Measurements from ENCODE around the gene TSGA10IP.

TSGA10IP gene

DNA sequence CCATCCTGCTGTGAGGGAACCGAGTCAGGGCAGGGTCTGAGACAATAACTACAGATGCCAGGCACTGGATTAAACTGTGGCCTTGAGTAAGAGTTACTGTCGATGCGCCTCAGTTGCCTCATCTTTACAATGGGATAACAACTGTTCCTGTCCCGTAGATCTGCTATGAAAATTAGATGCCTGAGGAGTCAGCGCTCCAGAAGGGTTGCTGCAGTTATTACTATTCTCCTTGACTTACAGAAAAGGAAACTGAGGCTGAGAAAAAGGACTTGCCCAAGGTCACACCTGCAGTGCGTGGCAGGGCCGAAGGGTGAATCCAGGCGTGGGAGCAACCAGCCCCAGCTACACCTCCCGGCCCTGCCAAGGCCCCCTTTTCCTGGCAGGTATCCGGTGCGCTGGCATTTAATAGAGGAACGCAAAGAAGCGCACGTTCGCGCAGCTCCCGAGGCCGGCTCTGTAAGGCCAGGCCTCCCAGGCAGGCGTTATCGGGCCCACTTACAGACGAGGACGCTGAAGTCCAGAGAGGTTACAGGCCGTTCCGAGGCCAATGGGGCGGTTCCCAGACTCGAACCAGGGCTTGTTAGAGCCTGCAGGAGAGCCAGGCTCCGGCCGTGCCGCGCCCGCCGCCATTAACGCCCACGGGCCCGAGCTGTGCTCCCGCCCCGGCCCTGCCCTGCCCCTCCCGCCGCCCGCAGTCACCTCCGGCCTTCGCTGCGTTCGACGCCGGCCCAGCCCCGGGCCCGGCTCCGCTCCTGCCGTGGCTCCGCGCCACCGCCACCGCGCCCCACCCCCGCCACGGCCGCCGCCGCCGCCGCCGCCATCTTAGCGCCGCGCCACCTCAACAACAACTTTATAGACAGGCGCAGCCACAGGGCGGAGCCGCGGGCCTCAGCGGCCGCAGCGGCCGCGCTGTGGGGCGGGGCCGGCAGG is 26.8 kb upstream of the TSGA10IP start, which contains the start of gene C11orf68:
Gene C11orf68, minus strand, starts transcription at position 852 of the 930 bp plus-strand sequence. Its CDS starts 31 bp downstream, at position 821.
- DNase-seq, result no peak

DNA sequence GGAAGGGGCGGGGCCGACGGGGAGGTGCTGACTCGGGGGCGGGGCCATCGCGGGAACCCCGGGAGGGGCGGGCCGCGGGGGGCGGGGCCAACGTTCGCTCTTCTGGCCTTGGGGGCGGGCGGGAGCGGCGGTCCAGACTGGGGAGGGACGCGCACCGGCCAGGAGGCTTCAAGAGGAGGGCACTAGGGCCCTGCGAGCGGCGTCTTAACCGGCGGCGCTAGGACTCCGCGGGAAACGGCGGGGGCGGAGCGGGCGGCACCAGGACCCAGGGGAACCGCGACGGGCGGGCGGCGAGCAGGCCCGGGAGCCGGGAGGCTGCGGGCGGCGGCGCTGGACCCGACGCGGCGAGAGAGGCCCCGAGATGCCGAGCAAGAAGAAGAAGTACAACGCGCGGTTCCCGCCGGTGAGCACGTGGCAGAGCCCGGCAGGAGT is 26.1 kb upstream of the TSGA10IP start, which contains the start of gene DRAP1:
Gene DRAP1, plus strand, starts transcription at position 286 of the 432 bp plus-strand sequence. Its CDS starts 76 bp downstream, at position 362.
- DNase-seq, result peak; percentile 90 to 95

DNA sequence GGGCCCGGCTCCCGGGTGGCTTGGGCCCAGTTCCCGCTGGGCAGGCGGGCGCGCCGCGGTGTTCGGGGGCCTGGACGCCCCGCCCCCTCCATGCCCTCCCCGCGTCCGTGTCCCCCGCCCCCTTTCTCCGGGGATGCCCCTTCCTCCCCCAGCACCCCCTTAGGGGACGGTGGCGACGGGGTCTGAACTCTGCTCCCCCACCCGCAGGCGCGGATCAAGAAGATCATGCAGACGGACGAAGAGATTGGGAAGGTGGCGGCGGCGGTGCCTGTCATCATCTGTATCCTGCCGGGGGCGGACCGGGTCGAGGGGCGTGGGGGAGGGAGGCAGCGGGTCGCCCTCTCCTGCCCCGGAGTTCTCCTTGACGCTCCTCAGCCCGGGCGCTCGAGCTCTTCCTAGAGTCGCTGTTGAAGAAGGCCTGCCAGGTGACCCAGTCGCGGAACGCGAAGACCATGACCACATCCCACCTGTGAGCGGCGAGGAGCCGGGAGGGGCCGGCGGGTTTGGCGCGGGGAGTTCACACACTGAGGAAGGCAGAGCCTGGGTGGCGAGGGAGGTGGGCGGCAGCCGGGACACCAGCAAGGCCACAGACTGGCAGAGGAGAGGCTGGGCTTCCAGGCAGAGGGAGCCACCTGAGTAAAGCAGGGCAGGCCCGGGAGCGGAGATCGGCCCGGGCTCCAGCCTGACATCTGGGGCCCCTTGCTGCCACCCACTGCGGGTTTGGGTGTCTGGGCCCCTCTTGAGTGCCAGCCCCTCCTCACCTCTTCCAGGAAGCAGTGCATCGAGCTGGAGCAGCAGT is 25.5 kb upstream of the TSGA10IP start:
- no peak for DNase-seq

GRCh38 chr11:65920372-65920802 is 24.9 kb upstream of the TSGA10IP start:
- DNase-seq, result no peak

GRCh38 chr11:65921033-65921555 is 24.2 kb upstream of the TSGA10IP start:
- DNase-seq, result no peak

DNA sequence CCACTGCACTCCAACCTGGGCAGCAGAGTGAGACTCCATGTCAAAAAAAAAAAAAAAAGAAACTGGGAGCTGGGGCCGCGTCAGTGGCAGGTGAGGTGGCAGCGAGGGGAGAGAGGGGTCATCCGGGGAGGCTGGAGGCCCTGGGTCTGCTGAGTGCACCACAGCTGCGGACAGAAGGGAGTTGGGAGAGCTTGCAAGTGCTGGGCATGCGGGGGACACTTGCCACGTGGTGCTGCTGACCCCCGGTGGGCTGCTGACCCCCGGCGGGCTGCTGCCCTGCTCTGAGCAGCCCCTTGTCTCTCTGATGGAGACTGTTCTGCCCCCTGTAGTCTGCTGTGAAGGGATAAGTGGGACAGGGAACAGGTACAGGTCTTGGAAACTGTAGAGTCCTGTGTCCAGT is 23.4 kb upstream of the TSGA10IP start:
- no peak for DNase-seq

DNA sequence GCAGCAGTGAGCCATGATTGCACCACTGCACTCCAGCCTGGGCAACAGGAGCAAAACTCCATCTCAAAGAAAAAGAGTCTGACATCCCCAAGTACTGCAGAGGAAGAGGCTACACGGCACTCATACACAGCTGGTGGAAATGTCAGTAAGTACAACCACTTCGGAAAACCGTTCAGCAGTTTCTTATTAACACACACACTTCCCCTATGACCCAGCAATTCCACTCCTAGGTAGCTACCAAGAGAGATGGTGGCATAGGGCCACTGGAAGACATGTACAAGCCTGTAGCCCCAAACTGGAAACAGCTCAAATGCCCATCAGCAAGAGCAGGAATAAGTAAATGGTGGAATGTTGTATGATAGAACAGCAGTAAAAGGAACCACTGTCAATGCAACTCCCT is 22.7 kb upstream of the TSGA10IP start:
- no peak for DNase-seq

DNA sequence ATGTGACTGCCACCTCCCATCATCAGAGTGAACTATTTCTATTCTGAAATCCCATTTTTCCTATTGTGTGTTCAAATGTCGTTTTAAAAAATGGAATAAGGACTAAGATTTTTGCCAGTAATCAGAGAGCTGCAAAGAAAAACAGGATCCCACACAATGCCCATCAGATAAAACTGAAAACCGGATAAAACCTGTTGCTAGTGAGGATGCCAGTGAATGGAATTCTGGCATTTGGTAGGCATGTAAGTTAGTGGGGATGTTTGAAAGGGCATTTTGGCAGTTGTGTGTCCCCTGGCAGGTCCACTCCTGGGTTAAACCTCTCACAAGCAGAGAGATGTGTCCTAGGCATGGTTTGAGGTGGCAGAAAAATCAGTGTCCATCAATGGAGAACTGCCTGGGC is 19.9 kb upstream of the TSGA10IP start:
- no peak for DNase-seq

DNA sequence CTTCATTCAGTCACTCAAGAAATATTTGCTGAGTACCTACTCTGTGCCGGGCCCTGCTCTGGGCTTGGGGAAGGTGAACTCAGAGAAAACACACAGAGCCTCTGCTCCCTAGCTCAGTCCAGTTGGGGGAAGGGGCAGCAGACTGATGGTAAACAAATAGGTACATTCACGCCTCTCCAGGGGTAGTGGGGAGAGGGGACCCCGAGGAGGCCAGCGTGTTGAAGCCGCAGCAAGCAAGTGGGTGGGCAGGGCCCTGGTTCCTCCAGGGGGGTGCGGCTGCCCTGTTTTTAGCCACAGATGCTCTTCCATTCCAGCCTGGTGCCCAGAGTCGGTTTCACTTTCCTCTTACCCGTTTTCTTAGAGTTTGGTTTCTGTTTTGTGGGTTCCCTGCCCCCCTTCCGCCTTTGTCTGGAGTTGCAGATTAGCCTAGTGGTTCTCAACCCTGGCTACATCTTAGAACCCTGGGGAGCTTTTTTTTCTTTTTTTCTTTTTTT is 17.3 kb upstream of the TSGA10IP start:
- no peak for DNase-seq

DNA sequence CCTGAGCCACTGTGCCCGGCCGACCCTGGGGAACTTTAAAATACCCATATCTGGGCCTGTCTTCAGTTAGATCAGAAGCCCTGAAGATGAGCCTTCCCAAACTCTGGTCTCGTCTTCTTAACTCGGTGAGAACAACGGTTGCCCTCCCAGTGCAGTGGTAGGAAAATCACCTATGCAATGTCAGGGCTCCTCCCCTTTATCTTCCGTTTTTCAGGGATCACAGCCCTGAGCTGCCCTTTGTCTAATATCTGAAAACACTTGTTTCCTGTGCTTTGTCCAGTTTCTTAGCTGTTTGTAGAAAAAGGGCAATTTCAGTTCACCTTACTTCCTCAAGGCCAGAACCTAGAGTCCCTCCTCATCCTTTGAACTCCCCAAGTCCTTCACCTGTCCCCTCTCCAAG is 16.6 kb upstream of the TSGA10IP start:
- DNase-seq, result no peak

GRCh38 chr11:65931773-65932557 is 13.3 kb upstream of the TSGA10IP start:
- DNase-seq, result no peak

- no peak for DNase-seq
These were observed 12.7 kb upstream of the TSGA10IP start for GRCh38 chr11:65932558-65932919.

DNA sequence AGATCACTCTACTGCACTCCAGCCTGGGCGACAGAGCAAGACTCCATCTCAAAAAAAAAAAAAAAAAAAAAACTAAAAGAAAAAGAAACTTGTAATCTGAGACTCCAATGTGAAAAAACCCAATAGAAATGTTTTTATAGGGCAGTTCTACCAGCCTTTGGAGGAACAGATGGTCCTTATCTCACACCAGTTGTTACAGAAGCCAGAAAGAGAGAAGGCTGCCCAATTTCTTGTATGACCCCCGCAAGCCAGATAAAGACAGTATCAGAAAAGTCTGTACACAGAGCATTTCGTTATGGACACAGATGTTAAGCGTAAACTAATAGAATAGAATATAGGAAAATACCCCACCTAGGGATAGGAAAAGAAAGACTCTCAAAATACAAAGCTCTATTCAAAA is 11.3 kb upstream of the TSGA10IP start:
- no peak for DNase-seq

DNA sequence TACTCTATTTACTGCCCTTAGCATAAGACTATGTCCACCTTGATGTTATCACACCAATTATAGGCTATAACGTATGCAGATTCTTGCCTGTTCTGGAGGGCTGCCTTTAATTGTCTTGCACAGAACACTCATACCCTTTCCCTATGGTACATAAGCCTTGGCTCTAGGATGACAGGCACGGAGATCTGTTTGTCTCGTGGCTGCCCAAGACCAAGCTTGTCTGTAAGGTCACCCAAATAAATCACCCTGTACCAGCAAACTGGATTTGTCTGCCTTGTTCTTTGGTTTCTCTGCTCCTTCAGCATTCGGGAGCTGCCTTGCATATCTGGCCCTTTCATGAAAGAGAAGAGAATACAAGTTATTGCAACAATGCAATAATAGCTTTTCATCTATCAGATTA is 7.5 kb upstream of the TSGA10IP start:
- no peak for DNase-seq

DNA sequence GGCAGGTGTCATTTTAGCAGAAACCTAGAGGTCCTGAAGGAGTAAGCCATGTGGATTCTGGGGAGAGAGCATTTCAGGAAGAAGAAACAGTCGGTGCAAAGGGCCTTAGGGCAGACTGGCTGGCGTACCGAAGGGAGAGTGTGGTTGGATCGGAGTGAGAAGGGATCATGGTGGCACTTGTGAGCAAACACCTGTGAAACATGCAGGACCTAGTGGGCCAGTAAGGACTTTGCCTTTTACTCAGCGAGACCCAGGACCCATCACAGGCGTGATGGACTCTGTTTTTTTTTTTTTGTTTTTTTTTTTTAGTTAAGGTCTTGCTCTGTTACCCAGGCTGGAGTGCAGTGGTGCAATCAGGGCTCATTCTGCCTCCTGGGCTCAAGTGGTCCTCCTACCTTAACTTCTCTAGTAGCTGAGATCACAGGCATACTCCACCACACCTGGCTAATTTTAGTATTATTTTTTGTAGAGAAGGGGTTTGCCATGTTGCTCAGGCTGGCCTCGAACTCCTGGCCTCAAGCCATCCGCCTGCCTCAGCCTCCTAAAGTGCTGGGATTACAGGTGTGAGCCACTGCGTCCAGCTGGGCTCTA is 3.5 kb upstream of the TSGA10IP start:
- no peak for DNase-seq

- DNase-seq, result no peak
These were observed 2.7 kb upstream of the TSGA10IP start for GRCh38 chr11:65942531-65942930.

GRCh38 chr11:65944191-65944590 is 1.1 kb upstream of the TSGA10IP start:
- no peak for DNase-seq

- no peak for DNase-seq
These were observed 513 bp upstream of the TSGA10IP start for GRCh38 chr11:65944767-65945166.

DNA sequence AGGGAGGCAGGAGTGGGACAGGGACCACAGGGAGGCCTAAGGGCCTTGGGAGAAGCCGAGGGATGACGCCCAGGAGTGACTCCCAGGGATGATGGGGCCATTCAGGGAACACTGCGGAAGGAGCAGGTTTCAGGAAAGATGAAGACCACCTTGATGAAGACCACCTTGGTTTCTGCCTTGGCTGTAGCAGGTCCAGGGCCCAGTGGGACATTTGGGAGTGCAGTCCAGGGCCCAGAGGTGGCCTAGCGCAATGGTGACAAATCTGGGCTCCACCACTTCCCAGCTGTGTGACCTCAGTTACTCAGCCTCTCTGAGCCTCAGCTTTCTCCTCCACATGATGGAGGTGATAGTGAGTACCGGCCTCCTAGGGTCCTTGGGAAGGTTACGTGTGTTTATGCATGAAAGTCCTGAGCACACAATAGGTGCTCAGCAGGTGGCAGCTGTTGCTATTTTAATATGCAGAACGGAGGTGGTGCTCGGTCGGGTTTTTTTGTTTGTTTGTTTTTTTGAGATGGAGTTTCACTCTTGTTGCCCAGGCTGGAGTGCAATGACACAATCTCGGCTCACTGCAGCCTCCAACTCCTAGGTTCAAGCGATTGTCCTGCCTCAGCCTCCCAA is 770 bp downstream of the TSGA10IP start:
- no peak for DNase-seq

DNA sequence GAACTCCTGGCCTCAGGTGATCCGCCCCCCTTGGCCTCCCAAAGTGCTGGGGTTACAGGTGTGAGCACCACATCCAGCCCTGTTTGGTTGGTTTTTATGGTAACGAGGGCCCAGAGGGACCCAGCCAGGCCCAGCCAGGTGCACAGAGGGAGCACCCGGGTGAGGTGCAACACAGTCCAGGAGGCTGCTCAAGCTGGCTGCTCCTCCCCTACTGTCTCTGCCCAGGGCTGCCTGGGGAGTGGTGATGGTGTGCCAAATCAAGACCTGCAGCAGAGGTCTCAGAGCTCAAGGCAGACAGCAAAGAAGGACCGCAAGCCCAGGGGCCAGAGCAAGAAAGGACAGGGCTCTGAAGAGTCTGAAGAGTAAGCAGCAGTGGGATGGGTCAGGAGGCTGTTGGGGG is 1.4 kb downstream of the TSGA10IP start:
- no peak for DNase-seq

DNA sequence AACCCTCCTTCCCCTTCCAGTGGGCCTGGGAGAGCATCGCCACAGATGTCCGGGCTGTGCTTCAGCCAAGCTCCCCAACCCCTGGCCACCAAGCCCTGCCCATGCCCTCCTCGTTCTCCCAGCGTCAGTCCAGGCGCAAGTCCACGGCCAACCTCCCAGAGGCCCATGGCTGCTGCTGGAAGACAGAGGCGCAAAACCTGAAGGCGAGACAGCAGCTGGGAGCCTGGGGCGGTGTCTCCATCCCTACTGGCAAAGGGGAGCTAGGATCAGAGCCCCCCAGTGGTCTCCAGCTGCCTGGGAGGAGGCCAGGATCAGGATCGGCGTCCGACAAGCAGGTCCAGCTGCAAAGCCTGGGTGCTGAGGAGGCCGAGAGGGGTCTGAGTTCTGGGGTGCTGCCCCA is 1.9 kb downstream of the TSGA10IP start:
- no peak for DNase-seq

Data from cerebellar nuclear complex (tissue), 1 donor.